ENCODE measurements around the gene CBX1.

CBX1 gene

GRCh38 chr17:48111937-48112241 lies 10.6 kb upstream of the CBX1 start:
- in situ Hi-C loops (cut with MboI; ENCODE audit: low pct_unique_long_range_greater_than_20kb, low sequenced_read_pairs, unreplicated experiment): no loop called here
- TF ChIP-seq CTCF (IDR thresholded peaks at IDR 0.05; ENCODE audit: extremely low read depth, insufficient read depth, missing control alignments): no peak
- DNase-seq (ENCODE audit: low spot score): no peak

DNA sequence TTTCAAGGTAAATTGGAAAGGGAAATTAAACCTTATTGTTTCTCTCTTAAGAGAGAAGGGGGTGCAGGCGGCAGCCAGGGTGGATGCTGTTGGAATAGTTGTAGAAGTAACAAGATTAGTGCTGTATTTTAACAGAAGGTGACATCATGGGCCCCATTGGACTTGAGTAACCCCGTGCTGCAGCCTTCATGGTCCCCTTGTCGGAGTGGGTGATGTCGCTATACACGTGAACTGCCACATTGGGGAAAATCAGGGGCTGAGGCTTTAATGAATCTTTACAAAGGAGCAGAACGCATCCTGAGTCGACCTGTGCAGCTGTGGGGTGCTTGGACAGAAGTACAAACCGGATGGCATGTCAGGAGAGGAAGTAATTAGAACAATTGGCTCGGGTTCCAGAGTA lies 9.5 kb upstream of the CBX1 start:
- in situ Hi-C loops (cut with MboI; ENCODE audit: low pct_unique_long_range_greater_than_20kb, low sequenced_read_pairs, unreplicated experiment): no loop called here
- TF ChIP-seq CTCF (IDR thresholded peaks at IDR 0.05; ENCODE audit: extremely low read depth, insufficient read depth, missing control alignments): no peak
- no peak for DNase-seq (ENCODE audit: low spot score)

DNA sequence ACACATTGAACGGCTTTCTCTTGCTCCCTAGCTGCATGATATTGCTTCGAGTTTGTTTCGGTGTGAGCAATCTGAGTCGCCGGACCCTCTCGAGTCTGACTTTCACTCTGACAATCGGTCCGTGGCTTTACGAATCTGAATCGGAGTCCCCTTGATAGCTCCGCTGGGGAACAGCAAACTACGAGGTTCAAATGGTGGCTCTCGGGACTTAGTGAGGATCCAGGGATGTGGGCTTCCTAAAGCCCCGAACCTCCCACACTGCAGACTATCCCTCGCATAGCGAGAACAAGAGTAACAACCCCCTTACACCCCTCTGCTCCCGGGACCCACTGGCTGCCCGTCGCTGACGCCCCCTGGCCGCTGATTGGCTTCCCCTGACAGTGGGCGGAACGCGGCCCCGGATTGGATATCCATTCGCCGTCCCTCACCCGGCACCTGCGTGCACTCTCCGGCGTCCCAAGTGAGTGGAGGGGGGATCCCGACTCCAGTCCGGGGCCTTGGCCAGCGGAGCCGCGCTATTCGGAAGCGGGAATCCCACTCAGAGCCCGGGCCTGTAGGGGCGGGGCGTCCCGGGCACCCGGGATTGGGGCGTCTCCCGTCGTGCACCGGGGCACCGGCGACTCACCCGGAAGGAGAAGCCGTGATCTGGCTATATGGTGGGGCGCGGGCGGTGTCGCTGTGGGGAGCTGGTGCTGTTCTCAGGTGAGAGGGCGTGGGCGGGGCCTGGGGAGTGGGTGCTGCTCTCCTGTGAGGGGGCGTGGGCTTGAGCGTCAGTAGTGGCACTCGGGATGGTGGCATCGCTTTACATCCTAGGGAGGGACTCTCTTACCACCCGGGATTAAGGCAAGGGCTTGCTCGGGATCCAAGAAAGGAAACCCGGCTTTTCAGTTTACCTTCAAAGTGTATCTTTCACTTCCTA lies 6.1 kb upstream of the CBX1 start, which contains the start of gene SNX11:
Gene SNX11, plus strand, starts transcription at position 630 of the 919 bp plus-strand sequence. CDS start 4,278 bp downstream, outside the sequence.
- no peak for TF ChIP-seq CTCF (IDR thresholded peaks at IDR 0.05; ENCODE audit: extremely low read depth, insufficient read depth, missing control alignments)
- peak; percentile 83 for DNase-seq (ENCODE audit: low spot score)
- in situ Hi-C loops (cut with MboI; ENCODE audit: low pct_unique_long_range_greater_than_20kb, low sequenced_read_pairs, unreplicated experiment): no loop called here

- in situ Hi-C loops (cut with MboI; ENCODE audit: low pct_unique_long_range_greater_than_20kb, low sequenced_read_pairs, unreplicated experiment): no loop called here
- TF ChIP-seq CTCF (IDR thresholded peaks at IDR 0.05; ENCODE audit: extremely low read depth, insufficient read depth, missing control alignments): no peak
These were observed 5.5 kb upstream of the CBX1 start for GRCh38 chr17:48106802-48107136.

DNA sequence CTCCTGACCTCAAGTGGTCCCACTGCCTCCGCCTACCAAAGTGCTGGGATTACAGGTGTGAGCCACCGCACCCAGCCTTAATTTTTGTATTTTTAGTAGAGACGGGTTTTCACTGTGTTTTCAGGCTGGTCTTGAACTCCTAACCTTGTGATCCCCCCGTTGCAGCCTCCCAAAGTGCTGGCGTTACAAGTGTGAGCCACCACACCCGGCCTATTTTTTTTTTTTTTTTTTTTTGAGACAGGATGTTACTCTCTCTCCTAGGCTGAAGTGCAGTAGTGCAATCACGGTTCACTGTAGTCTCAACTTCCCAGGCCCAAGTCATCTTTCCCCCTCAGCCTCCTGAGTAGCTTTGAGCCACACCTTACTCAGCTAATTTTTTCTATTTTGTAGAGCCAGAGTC lies 3.2 kb upstream of the CBX1 start:
- no peak for TF ChIP-seq CTCF (IDR thresholded peaks at IDR 0.05; ENCODE audit: extremely low read depth, insufficient read depth, missing control alignments)
- in situ Hi-C loops (cut with MboI; ENCODE audit: low pct_unique_long_range_greater_than_20kb, low sequenced_read_pairs, unreplicated experiment): no loop called here

More at GRCh38 chr17:48106802-48107136, 5.5 kb upstream of the CBX1 start:
- no peak for DNase-seq (ENCODE audit: low spot score)

DNA sequence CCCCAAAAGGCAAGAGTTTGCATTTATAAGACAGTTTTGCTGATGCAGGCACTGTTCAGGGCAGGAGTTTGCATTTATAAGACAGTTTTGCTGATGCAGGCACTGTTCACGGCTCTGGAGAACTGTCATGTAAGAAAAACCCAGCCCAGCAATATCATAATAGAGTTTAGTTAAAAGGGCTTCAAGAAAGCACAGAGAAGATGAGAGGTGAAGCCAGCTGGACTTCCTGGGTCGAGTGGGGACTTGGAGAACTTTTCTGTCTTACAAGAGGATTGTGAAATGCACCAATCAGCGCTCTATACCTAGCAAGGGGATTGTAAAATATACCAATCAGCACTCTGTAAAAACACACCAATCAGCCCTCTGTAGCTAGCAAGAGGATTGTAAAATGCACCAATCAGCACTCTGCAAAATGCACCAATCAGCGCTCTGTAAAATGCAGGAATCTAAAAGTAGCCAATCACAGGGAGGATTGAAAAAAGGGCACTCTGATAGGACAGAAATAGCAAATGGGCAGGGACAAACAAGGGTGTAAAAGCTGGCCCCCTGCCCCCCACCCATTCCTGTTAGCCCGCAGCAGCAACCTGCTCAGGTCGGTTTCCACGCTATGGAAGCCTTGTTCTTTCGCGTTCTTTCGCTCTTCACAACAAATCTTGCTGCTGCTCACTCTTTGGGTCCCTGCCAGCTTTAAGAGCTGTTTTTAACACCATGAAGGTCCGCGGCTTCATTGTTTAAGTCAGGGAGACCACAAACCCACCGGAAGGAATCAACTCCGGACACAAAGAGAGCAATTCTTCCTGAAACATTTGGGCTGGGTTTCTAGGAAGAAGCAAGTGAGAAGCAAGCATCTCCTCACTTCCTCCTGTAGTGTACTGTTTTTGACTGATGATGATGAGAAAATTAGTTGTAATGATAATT lies 1.8 kb upstream of the CBX1 start:
- no peak for TF ChIP-seq CTCF (IDR thresholded peaks at IDR 0.05; ENCODE audit: extremely low read depth, insufficient read depth, missing control alignments)
- DNase-seq (ENCODE audit: low spot score): no peak

More for the DNA sequence above, 3.2 kb upstream of the CBX1 start:
- DNase-seq (ENCODE audit: low spot score): no peak

More for the DNA sequence above, 1.8 kb upstream of the CBX1 start:
- in situ Hi-C loops (cut with MboI; ENCODE audit: low pct_unique_long_range_greater_than_20kb, low sequenced_read_pairs, unreplicated experiment): no loop called here

Measured in GM13977 (cell line).